ENCODE results near the gene YJEFN3.

DNA sequence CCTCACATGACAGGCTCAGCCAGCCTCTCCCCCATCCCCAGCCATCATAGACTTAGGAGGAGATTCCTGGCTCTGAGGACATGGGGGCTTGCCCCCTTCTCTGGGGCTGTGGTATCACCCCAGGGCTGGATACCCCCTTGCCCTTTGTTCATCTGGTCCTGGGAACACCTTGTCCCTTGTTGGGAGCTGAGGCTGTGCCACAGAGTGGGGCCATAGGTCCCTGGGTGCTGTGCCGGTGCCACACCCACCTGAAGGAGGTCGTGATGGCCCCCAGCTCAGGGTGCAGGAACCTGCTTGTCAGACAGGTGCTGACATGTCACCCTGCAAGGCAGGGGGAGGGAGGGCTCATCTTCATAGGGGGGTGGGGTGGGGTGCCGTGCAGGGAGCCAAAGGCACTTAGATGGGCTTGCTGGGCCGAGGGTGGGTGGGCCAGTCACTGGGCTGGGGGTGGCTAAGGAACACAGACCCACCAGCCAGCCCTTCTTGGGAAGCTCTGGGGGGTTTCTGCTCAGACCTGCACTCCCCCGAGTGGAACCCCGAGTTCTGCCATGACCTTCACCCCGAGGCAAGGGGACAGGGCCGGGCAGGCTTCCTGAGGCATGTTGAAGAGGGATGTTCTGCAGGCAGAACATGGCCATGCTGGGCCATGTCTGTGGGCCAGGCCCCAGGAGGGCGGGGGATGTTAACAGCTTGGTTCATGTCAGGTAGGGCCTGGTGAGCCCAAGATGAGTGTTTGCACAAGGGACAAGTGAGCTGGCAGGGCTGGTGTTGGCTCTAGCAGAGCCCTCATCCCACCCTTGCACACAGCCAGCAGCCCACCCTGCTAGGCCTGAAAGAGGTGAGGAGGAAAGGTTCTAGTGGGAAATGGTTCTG is 41.4 kb upstream of the YJEFN3 start:
- no peak for TF ChIP-seq CTCF (IDR thresholded peaks at IDR 0.05)
- no peak for TF ChIP-seq POLR2A (IDR thresholded peaks at IDR 0.05)

Data from esophagus squamous epithelium (tissue), 4 donors.